Upper lobe of right lung (tissue), 1 donor: Measurements from ENCODE around the gene TRIP13. TPM values are rescaled to one million over a fixed set of nuclear protein-coding genes. Genes with fewer than 3 reads are reported as not detected.

ENCODE experiments used
- ATAC-seq: fragments of 200-7000 bp; cut with Tn5 transposase; one replicate; pipeline ENCODE4 v1.9.1; 2020; ENCODE audit warnings: mild to moderate bottlenecking, moderate library complexity
- DNase-seq: peaks from one replicate; pipeline ENCODE4 v3.0.0-alpha.2; 2020
- H3K27ac ChIP-seq: fragments of 200-600 bp; one replicate; pipeline ENCODE4 v1.8.0; 2022
- H3K27me3 ChIP-seq: fragments of 200-600 bp; one replicate; pipeline ENCODE4 v1.8.0; 2022; ENCODE audit warnings: mild to moderate bottlenecking
- H3K36me3 ChIP-seq: fragments of 200-600 bp; one replicate; pipeline ENCODE4 v1.8.0; 2022
- H3K4me1 ChIP-seq: fragments of 200-600 bp; one replicate; pipeline ENCODE4 v1.8.0; 2022
- H3K4me3 ChIP-seq: fragments of 200-600 bp; one replicate; pipeline ENCODE4 v1.8.0; 2022; ENCODE audit warnings: mild to moderate bottlenecking
- H3K9me3 ChIP-seq: fragments of 200-600 bp; one replicate; pipeline ENCODE4 v1.8.0; 2022
- CTCF ChIP-seq: fragments of 200-600 bp; IDR thresholded peaks from one replicate; pipeline ENCODE4 v1.8.0; 2022; ENCODE audit warnings: antibody characterized with exemption
- intact Hi-C: fragments of 100-400 bp; cut with DNase I; formaldehyde crosslinking; loops from one replicate; pipeline ENCODE4 v1.11.0; 2022
- total RNA-seq: library from RNA; stranded (reverse); fragmentation: NEBNext Ultra II Directional; extraction: Animal tissue kit (Norgen Biotek cat#: 25700); gene quantifications from one replicate; pipeline ENCODE4 v1.2.1, GENCODE V29; 2021
- donor health status: DM: no; HTN: yes; CAD: no; lungs with severe emphysema.

The TRIP13 gene
- total RNA-seq, 1 donor from 2014 or later = 0.81 TPM

GRCh38 chr5:860506-861150 is 32.1 kb upstream of the TRIP13 start:
- H3K27me3 ChIP-seq = no peaks in the 10 kb centered on the region
- intact Hi-C loops = no loop called here
- TF ChIP-seq CTCF = no peak
- DNase-seq (no peak), ATAC-seq (no peak)
- H3K9me3 ChIP-seq = no peaks in the 10 kb centered on the region
- no peak overlapping the region for H3K27ac ChIP-seq
- H3K36me3 ChIP-seq = peaks cover 26% of the 10 kb centered on the region
- H3K4me1 ChIP-seq = no peaks in the 10 kb centered on the region
- no peak overlapping the region for H3K4me3 ChIP-seq

GRCh38 chr5:861442-862366 is 31.0 kb upstream of the TRIP13 start:
- peaks cover 32% of the 10 kb centered on the region for H3K36me3 ChIP-seq
- H3K27me3 ChIP-seq = no peaks in the 10 kb centered on the region
- H3K4me3 ChIP-seq = no peak overlapping the region
- DNase-seq (no peak), ATAC-seq (no peak)
- TF ChIP-seq CTCF = no peak
- intact Hi-C loops = no loop called here
- no peaks in the 10 kb centered on the region for H3K4me1 ChIP-seq
- H3K9me3 ChIP-seq = no peaks in the 10 kb centered on the region
- no peak overlapping the region for H3K27ac ChIP-seq

GRCh38 chr5:862367-863243 is 30.1 kb upstream of the TRIP13 start:
- TF ChIP-seq CTCF = no peak
- intact Hi-C loops = no loop called here
- no peak for DNase-seq

GRCh38 chr5:863244-863805 is 29.4 kb upstream of the TRIP13 start:
- DNase-seq (no peak), ATAC-seq (no peak)
- peaks cover 46% of the 10 kb centered on the region for H3K36me3 ChIP-seq

More at GRCh38 chr5:862367-863243, 30.1 kb upstream of the TRIP13 start:
- Histone ChIP-seq H3K9me3 (no peaks in the 10 kb centered on the region), H3K4me1 (no peaks in the 10 kb centered on the region), H3K27me3 (no peaks in the 10 kb centered on the region), H3K27ac (no peak overlapping the region), H3K36me3 (peaks cover 39% of the 10 kb centered on the region), H3K4me3 (no peak overlapping the region)
- ATAC-seq = no peak

More at GRCh38 chr5:863244-863805, 29.4 kb upstream of the TRIP13 start:
- intact Hi-C loops = no loop called here
- H3K4me1 ChIP-seq = no peaks in the 10 kb centered on the region
- H3K4me3 ChIP-seq = no peak overlapping the region
- no peak overlapping the region for H3K27ac ChIP-seq
- no peak for TF ChIP-seq CTCF
- H3K27me3 ChIP-seq = no peaks in the 10 kb centered on the region
- H3K9me3 ChIP-seq = no peaks in the 10 kb centered on the region
